A204.1 (cell line): Measurements from ENCODE around the gene GLTP.
"Not testable (repeated sequence)": the region's sequence is repeated elsewhere in the genome, so short reads cannot be mapped to it uniquely, and the experiment has no call there.

Source experiments
- FAIRE-seq: peaks from 2 replicates; lab custom pipeline; 2012; peaks lifted over from hg19 to GRCh38; lab: Jason Lieb, UNC

Gene GLTP

DNA sequence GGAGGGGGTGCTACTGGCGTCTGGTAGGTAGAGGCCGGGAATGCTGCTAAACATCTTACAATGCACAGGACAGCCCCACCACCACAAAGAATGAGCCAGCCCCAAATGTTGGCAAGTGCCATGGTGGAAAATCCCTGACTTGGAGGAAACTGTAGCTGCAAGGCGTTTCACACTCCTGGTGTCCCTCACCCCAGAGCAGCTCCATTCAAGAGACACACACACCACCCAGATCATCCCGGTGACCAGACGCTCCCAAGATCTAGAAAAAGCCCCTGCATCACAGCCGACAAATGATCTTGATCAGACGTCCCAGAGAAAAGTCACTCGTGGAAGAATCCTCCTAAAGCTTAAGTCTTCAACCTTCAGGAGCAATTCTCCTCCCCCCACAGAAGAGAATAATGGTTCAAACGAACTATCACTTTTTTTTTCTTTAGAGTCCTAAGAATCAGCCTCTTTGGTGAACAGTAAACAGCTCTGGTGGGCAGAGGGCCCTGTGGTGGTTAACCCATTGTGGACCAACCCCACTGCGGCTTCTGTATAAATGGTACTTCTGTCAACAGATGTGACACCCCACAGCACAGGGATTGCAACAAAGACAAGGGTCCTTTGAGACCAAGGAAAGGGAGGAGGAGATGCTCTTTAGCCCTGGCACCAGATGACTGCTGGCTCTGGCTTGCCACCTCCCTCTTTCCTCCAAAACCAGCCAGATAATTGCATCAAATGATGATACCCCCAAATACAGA is 2.7 kb downstream of the GLTP start:
- FAIRE-seq, result no peak

DNA sequence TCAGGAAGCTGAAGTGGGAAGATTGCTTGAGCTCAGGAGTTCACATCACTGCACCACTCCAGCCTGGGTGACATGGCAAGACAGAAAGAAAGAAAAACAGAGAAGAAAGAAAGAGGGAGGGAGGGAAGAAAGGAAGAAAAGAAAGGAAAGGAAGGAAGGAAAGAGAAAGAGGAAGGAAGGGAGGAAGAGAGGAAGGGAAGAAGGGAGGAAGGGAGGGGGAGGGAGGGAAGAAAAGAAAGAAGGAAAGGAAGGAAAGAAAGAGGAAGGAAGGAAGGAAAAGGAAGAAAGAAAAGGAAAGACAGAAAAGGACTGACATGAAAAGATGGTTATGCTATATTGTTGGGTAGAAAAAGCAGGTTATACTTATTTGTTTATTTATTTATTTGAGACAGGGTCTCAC is 3.9 kb downstream of the GLTP start:
- no peak for FAIRE-seq

GRCh38 chr12:109875572-109876131 is 4.7 kb downstream of the GLTP start:
- FAIRE-seq, result no peak

- no peak for FAIRE-seq
Measured at GRCh38 chr12:109873653-109874052, 6.7 kb downstream of the GLTP start.

DNA sequence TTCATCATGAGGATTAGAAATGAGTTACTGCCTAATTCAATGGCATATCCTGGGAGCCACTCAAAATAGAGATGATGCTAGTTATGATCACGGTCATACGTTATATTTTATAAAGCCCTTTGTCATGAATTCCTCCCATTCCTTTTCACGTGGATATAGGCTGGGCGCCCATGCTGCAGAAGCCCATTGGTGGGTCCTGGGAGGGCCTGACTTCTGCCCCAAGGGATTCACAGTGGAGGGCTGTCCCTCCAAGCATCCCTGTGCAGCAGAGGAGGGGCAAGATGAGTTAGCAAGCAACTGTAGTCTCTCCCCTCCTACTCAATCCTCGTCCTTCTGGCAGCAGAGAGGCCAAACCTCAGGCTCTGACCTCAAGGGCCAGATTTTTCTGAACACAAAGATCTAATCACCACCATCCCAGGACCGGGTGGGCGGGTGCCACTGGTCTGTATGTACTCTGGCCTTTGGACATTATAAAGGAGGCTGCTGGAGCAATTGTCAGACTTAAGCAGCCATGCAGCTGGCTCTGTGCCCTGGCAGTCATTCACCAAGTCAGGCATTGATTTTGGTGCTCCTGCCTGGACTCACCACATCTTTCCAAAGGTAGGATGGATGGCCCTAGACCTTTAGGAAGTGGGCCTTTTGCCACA is 8.6 kb downstream of the GLTP start:
- FAIRE-seq, result no peak

- no peak for FAIRE-seq
Measured at GRCh38 chr12:109870648-109871047, 9.7 kb downstream of the GLTP start.

DNA sequence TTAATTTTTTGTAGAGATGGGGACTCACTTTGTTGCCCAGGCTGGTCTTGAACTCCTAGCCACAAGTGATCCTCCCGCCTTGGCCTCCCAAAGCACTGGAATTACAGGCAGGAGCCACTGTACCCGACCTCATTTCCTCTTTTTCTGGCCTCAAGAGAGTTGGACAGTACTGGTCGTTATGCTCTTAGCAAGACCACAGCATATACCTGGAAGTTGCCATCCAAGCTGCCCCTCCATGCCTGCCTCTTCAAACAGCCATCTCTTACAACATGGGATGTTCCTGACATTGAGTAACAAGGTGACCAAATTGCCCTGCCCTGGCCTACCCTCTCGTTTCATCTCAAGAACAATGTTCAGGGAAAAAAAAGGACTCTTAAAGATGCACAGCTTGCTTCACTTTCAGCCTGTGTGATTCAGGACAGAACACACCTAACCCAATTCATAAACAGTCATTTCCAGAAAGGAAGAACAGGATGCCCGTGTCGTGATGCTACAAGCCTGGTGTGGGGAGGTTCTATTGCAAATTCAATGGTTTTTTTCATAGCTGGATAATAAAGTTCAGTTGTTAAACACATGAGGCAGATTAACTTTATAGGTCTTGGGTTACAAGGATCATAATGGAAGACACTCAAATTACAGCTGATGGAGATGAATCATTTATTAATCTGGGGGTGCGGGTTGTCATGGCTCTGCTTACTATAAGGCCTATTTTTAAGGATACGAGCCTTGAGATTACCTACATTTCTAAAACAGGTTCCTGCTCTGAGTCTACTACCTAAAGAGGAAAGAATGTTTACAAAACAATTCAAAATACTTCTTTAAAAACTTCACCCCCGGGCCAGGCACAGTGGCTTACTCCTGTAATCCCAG is 11.9 kb downstream of the GLTP start:
- no peak for FAIRE-seq

GRCh38 chr12:109864916-109865315 is 15.4 kb downstream of the GLTP start:
- no peak for FAIRE-seq

DNA sequence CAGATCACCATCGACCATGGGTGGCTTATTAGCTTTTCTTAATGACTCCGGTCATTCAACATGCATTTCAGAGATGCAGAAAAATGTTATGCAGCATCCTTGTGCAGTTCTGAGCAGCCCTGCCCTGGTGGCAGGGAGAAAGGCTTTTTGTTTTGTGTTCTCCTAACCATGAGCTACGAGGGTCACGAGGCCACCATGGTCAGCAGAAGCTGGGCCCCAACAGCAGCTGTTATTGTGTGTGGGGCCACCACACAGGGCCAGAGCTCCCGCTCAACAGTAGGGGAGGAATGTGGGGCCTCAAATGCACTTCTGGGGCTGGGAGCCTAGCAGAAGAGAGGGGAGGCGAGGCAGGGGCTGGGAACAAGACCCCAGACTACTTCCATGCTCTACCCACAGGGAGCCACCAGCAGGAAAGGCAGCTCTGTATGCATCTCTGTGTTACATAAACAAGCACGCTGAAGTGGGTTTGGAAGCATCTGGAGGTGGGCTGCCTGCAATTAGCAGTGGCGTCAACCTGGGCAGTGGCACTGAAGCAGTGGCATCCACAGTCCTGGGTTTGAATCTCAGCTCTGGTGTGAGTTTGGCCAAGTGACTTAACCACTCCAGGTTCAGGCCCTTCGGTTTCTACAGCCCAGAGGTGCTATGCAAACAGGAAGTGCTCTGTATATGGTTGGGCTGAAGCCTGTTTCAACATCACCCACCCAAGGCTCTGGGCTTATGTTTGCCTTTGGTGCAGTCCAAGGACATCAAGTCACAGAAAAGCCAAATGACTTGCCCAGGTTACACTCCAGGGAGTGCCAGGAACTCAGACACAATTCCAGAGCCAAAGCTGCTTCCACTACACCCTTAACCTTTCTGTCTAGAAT is 16.3 kb downstream of the GLTP start:
- no peak for FAIRE-seq

GRCh38 chr12:109862491-109862890 is 17.9 kb downstream of the GLTP start:
- not testable (repeated sequence) for FAIRE-seq

DNA sequence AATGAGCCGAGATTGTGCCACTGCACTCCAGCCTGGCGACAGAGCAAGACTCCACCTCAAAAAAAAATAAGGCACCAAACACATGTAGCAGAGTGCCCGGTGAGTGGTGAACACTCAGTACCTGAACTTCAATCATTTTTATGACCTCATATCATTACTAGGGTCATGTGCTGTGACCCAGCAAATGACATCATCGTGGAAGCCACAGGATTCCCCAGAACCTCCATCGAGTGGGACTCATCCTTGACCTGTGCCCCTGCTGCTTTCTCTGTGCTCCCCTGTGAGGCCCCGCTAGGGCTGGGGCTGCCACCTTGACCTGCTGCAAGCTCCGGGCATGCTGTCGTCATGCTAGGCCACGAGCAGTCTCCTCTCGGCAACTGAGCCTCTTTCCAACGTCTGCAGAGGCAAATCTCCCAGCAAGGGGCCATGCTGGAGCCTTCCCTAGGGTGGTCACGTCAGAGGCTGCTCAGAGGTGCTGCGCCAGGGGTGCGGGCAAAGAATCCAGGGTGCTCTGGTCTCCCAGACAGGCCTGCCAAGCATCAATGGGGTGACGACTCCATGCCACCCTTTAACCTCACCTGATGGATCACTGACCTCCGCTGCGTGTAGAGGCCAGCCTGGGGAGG is 18.5 kb downstream of the GLTP start:
- no peak for FAIRE-seq

DNA sequence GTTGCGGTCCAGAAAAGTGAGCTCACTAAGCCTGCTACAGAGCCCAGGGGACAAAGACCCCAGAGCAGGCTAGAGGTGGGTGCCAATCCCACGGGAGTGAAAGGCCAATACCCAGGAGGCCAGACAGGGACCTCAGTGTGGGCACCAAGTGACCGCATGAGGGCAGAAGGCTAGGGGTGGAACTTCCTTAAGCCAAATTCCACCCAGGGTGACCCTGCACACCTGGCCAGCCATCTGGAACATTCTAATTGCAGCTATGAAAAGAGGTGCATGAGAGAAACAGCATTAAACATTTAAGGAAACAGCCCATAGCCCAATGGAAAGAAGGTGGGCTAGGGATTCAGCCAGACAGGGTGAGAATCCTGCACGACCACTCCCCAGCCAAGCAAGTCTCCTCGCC is 19.4 kb downstream of the GLTP start:
- FAIRE-seq, result no peak

DNA sequence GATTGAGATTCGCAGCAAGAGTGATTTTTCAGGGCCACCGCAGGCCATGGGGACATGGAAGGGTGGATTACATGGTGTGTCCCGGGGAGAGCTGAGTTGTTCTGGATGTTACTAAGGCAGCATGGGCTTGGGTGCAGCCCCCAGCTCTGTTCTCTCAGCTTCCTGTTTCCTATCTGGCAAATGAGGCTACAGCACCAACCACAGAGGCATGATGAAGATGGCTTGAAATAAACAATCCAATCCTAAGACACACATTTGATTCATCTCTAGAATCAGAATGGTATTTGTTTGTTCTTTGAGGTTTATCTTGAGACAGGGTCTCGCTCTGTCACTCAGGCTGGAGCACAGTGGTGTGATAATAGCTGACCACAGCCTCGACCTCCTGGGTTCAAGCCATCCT is 21.6 kb downstream of the GLTP start:
- no peak for FAIRE-seq

- FAIRE-seq, result no peak
Measured at GRCh38 chr12:109857715-109858114, 22.6 kb downstream of the GLTP start.

- FAIRE-seq, result no peak
Measured at GRCh38 chr12:109855377-109855776, 25.0 kb downstream of the GLTP start.

- FAIRE-seq, result not testable (repeated sequence)
Measured at GRCh38 chr12:109850518-109850917, 29.8 kb downstream of the GLTP start.

- no peak for FAIRE-seq
Measured at GRCh38 chr12:109847142-109847735, 33.1 kb downstream of the GLTP start.

- no peak for FAIRE-seq
Measured at GRCh38 chr12:109845824-109846205, 34.5 kb downstream of the GLTP start.

DNA sequence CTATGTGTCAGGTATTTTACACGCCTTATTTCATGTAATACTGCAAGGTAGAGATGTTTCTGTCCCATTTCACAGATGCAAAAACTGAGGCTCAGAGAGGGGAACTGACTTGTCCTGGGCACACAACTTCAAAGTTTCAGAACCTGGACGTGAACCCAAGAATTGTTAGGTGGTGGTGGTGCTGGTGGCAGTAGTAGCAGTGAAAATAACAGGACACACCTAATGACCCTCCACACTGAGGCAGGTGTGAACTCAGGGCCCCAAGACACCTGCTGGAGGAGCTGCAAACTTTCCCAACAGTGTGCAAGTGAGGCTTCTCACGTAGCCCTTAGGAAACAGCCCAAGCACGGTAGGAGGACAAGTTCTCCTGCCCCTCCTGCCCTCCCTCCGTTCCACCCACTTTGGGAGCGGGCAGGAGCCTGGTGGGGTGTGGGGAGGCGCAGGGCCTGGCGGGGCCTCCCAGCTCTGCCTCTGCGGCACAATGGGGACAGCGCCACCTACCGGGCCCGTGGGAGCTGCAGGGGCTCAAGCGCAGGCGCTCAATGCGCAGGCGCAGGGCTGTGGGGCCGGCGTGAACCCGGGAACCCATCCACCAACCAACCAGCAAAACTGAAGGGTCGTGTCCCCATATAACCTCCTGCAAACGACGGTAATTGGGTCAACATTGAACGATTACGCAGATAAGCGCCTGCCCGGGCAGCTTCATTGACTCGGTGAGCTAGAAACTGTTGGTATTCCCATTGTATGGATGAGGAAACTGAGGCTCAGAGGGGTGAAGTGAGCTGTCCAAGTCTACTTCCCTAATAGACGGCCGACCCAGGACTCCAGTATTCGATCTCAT is 35.1 kb downstream of the GLTP start:
- no peak for FAIRE-seq

- FAIRE-seq, result no peak
Measured at GRCh38 chr12:109844091-109844490, 36.2 kb downstream of the GLTP start.
